AG10803 (cell line): ENCODE results near the gene SORBS1.
A peak's percentile ranks its signal among the peaks of the same experiment; 100 is the strongest.

Experiments
- DNase-seq: peaks from one replicate; pipeline ENCODE4 v3.0.0; 2010; ENCODE audit warnings: low read depth
- H3K4me3 ChIP-seq: 2 replicates; pipeline ENCODE4 v1.5.1; 2011; ENCODE audit warnings: mild to moderate bottlenecking, low read length, control low read depth
- CTCF ChIP-seq: conservative IDR thresholded peaks from 2 replicates; pipeline ENCODE4 v1.5.1; 2011; ENCODE audit warnings: mild to moderate bottlenecking, low read length, control low read depth, inconsistent platforms

Gene SORBS1

GRCh38 chr10:95346715-95347401, 214.3 kb downstream of the SORBS1 start:
- no peak overlapping the region for H3K4me3 ChIP-seq
- TF ChIP-seq CTCF = no peak
- DNase-seq = peak; percentile 9

GRCh38 chr10:95343573-95343972, 217.6 kb downstream of the SORBS1 start:
- no peak overlapping the region for H3K4me3 ChIP-seq
- no peak for DNase-seq
- no peak for TF ChIP-seq CTCF

GRCh38 chr10:95341716-95342130, 219.4 kb downstream of the SORBS1 start:
- peak; percentile 83 for DNase-seq

GRCh38 chr10:95339863-95340262, 221.3 kb downstream of the SORBS1 start:
- no peak overlapping the region for H3K4me3 ChIP-seq
- no peak for DNase-seq
- no peak for TF ChIP-seq CTCF

More at GRCh38 chr10:95341716-95342130, 219.4 kb downstream of the SORBS1 start:
- no peak for TF ChIP-seq CTCF
- no peak overlapping the region for H3K4me3 ChIP-seq

- DNase-seq = no peak
- TF ChIP-seq CTCF = no peak
- H3K4me3 ChIP-seq = no peak overlapping the region
Measured at GRCh38 chr10:95337423-95338160, 223.6 kb downstream of the SORBS1 start.

GRCh38 chr10:95336702-95337101, 224.5 kb downstream of the SORBS1 start:
- TF ChIP-seq CTCF = no peak
- H3K4me3 ChIP-seq = no peak overlapping the region
- no peak for DNase-seq
